Suprapubic skin (tissue), 4 donors: Measurements from ENCODE around the gene ZBTB40. TPM values are rescaled to one million over a fixed set of nuclear protein-coding genes. Genes with fewer than 3 reads are reported as not detected.

ENCODE experiments used
- DNase-seq, 2 donors: peaks; one replicate each; pipeline ENCODE4 v3.0.0-alpha.2; 2019; ENCODE audit warnings: low spot score in 2 of 2
- H3K27ac ChIP-seq: fragments of 200-600 bp; sonication (generic); one replicate; pipeline ENCODE4 v1.5.1; 2019
- H3K27me3 ChIP-seq: fragments of 200-600 bp; sonication (generic); one replicate; pipeline ENCODE4 v1.5.1; 2019
- H3K36me3 ChIP-seq: fragments of 200-600 bp; sonication (generic); one replicate; pipeline ENCODE4 v1.5.1; 2019
- H3K4me1 ChIP-seq: fragments of 200-600 bp; sonication (generic); one replicate; pipeline ENCODE4 v1.5.1; 2019
- H3K4me3 ChIP-seq: fragments of 200-600 bp; sonication (generic); one replicate; pipeline ENCODE4 v1.5.1; 2019; ENCODE audit warnings: mild to moderate bottlenecking
- H3K9me3 ChIP-seq: fragments of 200-600 bp; sonication (generic); one replicate; pipeline ENCODE4 v1.5.1; 2019
- EP300 ChIP-seq: sonication (generic); formaldehyde crosslinking; IDR thresholded peaks from one replicate; pipeline ENCODE4 v1.6.1; 2017; ENCODE audit warnings: antibody characterized with exemption
- POLR2A ChIP-seq, 2 donors: fragments of 450-650 bp; IDR thresholded peaks; one replicate each; pipeline ENCODE4 v1.6.1; 2017; ENCODE audit warnings: antibody characterized with exemption in 2 of 2, mild to moderate bottlenecking in 2 of 2, moderate library complexity in 2 of 2
- POLR2AphosphoS5 ChIP-seq, 3 donors: sonication (generic); formaldehyde crosslinking; IDR thresholded peaks; one replicate each; pipeline ENCODE4 v1.6.1; 2017; ENCODE audit warnings: antibody characterized with exemption in 3 of 3
- whole genome bisulfite sequencing: methylation state at CpG from one replicate; pipeline ENCODE4 v1.1.5; 2018; 5-methylcytosine and 5-hydroxymethylcytosine counted together
- total RNA-seq, 4 donors: library from RNA; depleted of rRNA; stranded (reverse); fragments of >200 nt; gene quantifications; one replicate each; pipeline ENCODE4 v1.1.0, GENCODE V29; 2016
- TF ChIP-seq, protein P1 (sequence below), 2 donors: fragments of 200-600 bp in 1 of 2; fragments of 450-650 bp in 1 of 2; sonication (generic) in 1 of 2; IDR thresholded peaks; one replicate each; pipeline ENCODE4 v1.5.1; 2016 to 2019; ENCODE audit warnings: antibody characterized with exemption in 2 of 2, mild to moderate bottlenecking in 1 of 2, moderate library complexity in 1 of 2

Gene ZBTB40
- total RNA-seq, 4 donors from 2014 or later: 12.7 to 36.0 (median 17.5) TPM

DNA sequence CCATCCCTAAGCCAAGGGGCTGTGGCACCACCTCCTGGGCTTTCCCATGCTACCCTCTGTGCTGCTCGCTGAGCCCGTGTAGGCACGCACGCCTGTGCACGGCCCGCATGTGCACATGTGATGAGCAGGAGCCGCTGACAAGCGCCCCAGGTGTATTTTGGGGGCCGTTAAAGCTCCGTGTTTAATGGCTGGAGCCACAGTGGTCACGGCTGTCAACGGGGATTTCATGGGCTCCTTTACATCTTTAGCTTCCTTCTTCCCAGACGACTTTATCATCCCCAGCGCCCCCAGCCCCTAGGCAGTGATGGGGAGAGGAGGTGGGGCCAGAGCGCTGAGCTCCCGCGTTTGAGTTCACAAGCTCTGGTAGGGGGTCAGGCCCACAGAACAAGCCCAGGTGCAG is 99.9 kb downstream of the ZBTB40 start:
- 55% methylated on average over 17 of the region's 17 CpGs for WGBS
- no peak for DNase-seq
- H3K4me3 ChIP-seq: no peak overlapping the region
- TF ChIP-seq, protein P1, sequence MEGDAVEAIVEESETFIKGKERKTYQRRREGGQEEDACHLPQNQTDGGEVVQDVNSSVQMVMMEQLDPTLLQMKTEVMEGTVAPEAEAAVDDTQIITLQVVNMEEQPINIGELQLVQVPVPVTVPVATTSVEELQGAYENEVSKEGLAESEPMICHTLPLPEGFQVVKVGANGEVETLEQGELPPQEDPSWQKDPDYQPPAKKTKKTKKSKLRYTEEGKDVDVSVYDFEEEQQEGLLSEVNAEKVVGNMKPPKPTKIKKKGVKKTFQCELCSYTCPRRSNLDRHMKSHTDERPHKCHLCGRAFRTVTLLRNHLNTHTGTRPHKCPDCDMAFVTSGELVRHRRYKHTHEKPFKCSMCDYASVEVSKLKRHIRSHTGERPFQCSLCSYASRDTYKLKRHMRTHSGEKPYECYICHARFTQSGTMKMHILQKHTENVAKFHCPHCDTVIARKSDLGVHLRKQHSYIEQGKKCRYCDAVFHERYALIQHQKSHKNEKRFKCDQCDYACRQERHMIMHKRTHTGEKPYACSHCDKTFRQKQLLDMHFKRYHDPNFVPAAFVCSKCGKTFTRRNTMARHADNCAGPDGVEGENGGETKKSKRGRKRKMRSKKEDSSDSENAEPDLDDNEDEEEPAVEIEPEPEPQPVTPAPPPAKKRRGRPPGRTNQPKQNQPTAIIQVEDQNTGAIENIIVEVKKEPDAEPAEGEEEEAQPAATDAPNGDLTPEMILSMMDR (IDR thresholded peaks at IDR 0.05): no peak
- TF ChIP-seq EP300 (no peak), POLR2AphosphoS5 (IDR thresholded peaks at IDR 0.05) (no peak), POLR2A (IDR thresholded peaks at IDR 0.05) (no peak)
- H3K36me3 ChIP-seq: no peaks in the 10 kb centered on the region
- H3K4me1 ChIP-seq: peaks cover 11% of the 10 kb centered on the region
- H3K9me3 ChIP-seq: no peaks in the 10 kb centered on the region
- no peak overlapping the region for H3K27ac ChIP-seq
- H3K27me3 ChIP-seq: peaks cover 91% of the 10 kb centered on the region

DNA sequence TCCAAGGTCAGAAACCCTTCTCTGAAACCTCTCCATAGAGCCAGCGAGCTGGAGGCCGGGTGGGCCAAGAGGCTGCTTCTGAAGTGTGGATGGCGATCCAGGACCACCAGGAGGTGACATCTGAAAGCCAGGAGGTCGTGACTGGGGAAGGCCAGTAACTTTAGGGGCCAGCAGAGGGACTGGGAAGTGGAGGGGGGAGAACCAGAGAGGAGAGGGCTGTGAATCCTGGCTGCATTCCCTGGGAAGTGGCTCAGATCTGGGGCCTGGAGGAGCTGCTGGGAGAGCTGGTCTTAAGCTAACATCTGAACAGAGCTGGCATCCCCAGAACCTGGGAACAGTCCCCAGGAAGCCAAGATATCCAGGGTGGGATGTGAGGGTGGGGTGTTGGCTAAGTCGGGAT is 100.4 kb downstream of the ZBTB40 start:
- TF ChIP-seq, protein P1 (IDR thresholded peaks at IDR 0.05): no peak
- no peak for TF ChIP-seq EP300
- no peak for TF ChIP-seq POLR2AphosphoS5 (IDR thresholded peaks at IDR 0.05)
- no peak for TF ChIP-seq POLR2A (IDR thresholded peaks at IDR 0.05)
- 65% methylated on average over 5 of the region's 5 CpGs for WGBS
- no peak for DNase-seq

DNA sequence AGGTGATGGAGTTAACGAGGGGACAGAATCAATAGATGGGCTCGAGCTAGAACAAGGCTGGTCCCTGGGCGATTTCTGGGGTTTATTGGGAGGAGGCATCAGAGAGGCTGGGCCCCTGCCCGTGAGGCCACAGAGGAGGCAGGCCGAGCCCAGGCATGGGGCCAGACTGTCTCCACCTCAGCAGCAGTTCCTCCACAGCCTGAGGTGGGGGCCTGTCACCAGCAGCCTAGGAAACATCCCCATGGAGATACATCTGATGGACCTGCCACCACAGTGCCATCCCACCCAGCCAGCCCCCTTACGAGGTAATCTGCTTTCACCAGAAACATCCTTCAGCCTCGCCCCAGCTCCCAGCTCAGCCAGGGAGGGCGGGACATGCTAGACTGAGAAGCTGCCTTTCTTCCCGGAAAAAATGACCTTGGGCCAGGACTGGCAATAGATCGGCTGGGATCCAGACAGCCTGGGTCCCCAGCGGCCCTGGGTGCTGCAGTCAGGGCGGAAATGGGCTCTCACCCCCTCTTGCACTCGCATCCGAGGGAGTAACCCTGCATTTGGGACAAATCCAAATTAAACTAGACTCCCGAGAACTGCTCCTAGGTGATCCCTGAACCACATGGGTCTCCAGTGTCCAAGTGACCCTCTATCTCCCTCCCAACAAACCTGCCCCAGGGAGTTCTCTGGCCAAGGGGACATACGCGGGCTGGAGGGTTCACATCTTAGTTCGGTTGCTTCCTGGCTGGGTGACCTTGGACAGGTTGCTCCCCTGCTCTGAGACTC is 101.6 kb downstream of the ZBTB40 start:
- no peak overlapping the region for H3K4me3 ChIP-seq
- TF ChIP-seq POLR2A (IDR thresholded peaks at IDR 0.05): no peak
- TF ChIP-seq, protein P1 (IDR thresholded peaks at IDR 0.05): no peak
- no peak for TF ChIP-seq EP300
- TF ChIP-seq POLR2AphosphoS5 (IDR thresholded peaks at IDR 0.05): no peak
- WGBS: 31% methylated on average over 10 of the region's 18 CpGs
- H3K27ac ChIP-seq: no peak overlapping the region
- H3K27me3 ChIP-seq: peaks cover 79% of the 10 kb centered on the region
- H3K9me3 ChIP-seq: no peaks in the 10 kb centered on the region
- H3K36me3 ChIP-seq: no peaks in the 10 kb centered on the region
- peaks cover 15% of the 10 kb centered on the region for H3K4me1 ChIP-seq
- no peak for DNase-seq

More for the DNA sequence above, 100.4 kb downstream of the ZBTB40 start:
- peaks cover 91% of the 10 kb centered on the region for H3K27me3 ChIP-seq
- no peaks in the 10 kb centered on the region for H3K36me3 ChIP-seq
- H3K9me3 ChIP-seq: no peaks in the 10 kb centered on the region
- peaks cover 15% of the 10 kb centered on the region for H3K4me1 ChIP-seq
- H3K27ac ChIP-seq: no peak overlapping the region
- H3K4me3 ChIP-seq: no peak overlapping the region

DNA sequence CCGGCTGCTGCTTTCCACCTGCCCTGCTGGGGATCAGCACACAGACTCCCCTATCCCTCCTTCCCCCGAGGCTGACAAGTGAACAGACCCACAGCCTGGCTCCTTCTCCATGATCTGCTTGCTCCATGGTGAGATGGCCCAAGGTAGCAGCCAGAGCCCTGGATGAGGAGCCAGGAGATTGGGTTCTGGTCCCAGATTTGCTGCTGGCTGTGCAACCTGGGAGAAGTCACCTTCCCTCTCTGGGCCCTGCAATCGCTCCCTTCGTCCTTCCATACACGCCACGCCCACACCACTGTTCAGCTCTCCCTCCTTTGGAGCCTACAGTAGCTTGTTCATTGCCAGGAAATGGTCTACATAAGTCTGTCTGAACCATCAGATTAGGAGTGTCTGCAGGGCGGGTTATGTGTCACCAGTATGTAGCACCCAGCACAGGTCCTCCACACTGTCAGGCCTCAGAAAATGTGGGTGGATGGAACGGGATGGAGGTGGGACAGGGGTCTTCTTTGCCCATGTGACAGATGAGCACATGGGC is 102.4 kb downstream of the ZBTB40 start:
- no peaks in the 10 kb centered on the region for H3K36me3 ChIP-seq
- no peaks in the 10 kb centered on the region for H3K9me3 ChIP-seq
- TF ChIP-seq EP300: no peak
- no peak for TF ChIP-seq POLR2AphosphoS5 (IDR thresholded peaks at IDR 0.05)
- TF ChIP-seq, protein P1 (IDR thresholded peaks at IDR 0.05): no peak
- no peak for TF ChIP-seq POLR2A (IDR thresholded peaks at IDR 0.05)
- no peak overlapping the region for H3K27ac ChIP-seq
- DNase-seq: no peak
- H3K4me1 ChIP-seq: peaks cover 15% of the 10 kb centered on the region
- peaks cover 76% of the 10 kb centered on the region for H3K27me3 ChIP-seq
- WGBS: 80% methylated on average over 8 of the region's 8 CpGs
- H3K4me3 ChIP-seq: no peak overlapping the region

DNA sequence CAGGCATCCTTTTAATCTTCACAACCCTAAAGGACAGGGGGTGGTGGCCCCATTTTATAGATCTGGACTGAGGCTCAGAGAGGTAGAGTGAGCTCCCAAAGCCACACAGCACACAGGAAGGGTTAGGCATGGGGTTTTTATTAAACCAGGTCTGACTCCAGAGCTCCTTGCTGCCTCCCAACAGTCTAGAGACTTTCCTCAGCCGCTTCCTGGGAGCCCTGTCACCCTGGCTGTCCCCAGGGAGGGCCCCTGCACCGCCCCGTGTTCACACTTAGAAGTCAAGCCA is 103.7 kb downstream of the ZBTB40 start:
- peaks cover 82% of the 10 kb centered on the region for H3K27me3 ChIP-seq
- no peak for TF ChIP-seq EP300
- TF ChIP-seq, protein P1 (IDR thresholded peaks at IDR 0.05): no peak
- 60% methylated on average over 1 of the region's 3 CpGs for WGBS

More for the DNA sequence above, 103.7 kb downstream of the ZBTB40 start:
- Histone ChIP-seq H3K27ac (no peak overlapping the region), H3K4me3 (no peak overlapping the region), H3K36me3 (no peaks in the 10 kb centered on the region), H3K4me1 (peaks cover 15% of the 10 kb centered on the region), H3K9me3 (no peaks in the 10 kb centered on the region)
- no peak for DNase-seq
